Measurements from ENCODE around the gene XPNPEP2. TPM values are rescaled to one million over a fixed set of nuclear protein-coding genes. Genes with fewer than 3 reads are reported as not detected.

The XPNPEP2 gene
- total RNA-seq, 4 donors from 2014 or later, result 3.4 to 25.0 (median 8.4) TPM

- TF ChIP-seq, protein P1, sequence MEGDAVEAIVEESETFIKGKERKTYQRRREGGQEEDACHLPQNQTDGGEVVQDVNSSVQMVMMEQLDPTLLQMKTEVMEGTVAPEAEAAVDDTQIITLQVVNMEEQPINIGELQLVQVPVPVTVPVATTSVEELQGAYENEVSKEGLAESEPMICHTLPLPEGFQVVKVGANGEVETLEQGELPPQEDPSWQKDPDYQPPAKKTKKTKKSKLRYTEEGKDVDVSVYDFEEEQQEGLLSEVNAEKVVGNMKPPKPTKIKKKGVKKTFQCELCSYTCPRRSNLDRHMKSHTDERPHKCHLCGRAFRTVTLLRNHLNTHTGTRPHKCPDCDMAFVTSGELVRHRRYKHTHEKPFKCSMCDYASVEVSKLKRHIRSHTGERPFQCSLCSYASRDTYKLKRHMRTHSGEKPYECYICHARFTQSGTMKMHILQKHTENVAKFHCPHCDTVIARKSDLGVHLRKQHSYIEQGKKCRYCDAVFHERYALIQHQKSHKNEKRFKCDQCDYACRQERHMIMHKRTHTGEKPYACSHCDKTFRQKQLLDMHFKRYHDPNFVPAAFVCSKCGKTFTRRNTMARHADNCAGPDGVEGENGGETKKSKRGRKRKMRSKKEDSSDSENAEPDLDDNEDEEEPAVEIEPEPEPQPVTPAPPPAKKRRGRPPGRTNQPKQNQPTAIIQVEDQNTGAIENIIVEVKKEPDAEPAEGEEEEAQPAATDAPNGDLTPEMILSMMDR (IDR thresholded peaks at IDR 0.05; ENCODE audit: low read depth), result no peak
Measured at GRCh38 chrX:129750971-129751370, 12.2 kb downstream of the XPNPEP2 start.

GRCh38 chrX:129754056-129755024, 15.6 kb downstream of the XPNPEP2 start:
- TF ChIP-seq, protein P1 (IDR thresholded peaks at IDR 0.05; ENCODE audit: low read depth), result no peak

DNA sequence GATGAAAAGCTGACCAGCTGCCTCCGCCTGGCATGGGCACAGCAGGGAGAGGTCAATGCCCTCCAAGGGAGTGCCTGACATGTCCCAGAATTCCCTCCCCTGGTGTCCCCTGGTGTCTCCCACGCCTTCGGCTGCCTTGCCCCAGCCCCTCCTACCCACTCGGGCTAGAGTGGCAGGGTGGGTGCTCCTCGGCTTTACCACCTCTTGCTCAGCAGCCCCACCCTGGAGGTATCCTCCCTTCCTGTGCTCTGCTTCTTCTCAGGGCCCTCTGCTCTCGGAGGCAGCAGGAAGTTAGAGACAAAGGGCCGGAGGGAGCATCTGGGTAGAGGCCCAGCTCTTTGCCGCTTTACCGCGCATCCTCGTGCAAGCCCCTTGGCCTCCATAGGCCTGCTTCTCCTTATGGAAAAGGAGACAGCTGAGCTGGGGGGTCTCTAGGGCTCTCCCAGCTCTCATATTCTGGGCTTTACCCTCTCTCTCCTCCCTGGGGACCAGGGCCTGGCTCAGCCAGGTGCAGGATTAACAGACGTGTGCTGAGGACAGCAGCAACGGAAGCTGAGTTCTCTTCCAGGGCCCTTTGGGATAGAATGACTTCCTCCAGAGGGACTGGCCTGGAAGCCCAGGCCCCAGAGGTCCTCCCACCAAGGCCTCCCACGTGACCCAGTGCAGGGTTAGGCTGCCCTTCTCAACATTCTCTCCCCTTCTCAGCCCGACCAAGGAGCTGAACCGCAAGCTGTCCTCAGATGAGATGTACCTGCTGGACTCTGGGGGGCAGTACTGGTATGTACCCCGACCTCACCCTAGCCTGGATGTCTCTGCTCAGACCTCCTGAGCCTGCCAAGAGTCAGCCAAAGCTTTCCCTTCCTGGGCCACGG, 17.2 kb downstream of the XPNPEP2 start:
- TF ChIP-seq, protein P1 (IDR thresholded peaks at IDR 0.05; ENCODE audit: low read depth), result no peak

DNA sequence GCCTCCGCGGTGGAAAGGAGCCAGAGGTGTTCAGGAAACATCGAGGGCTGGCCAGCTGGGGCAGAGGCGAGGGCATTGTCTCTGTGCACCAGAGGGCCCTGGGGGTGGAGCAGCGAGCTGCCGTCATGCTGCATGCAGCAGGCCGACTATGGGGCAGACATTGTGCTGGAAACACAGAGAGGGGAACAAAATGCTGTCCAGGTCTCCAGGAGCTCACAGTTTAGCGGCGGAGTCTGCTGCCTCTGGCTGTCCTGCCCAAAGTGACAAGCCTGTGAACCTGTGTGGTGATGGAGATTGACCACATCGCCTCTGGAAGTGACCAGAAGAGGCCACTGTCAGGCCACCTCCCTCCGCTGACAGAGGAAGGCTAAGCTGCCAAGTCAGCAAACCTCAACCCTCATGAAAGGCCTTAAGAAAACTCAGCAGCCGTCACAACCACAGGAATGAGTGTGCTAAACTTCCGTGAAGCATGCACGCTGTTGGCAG, 20.8 kb downstream of the XPNPEP2 start:
- TF ChIP-seq, protein P1 (IDR thresholded peaks at IDR 0.05; ENCODE audit: low read depth), result no peak

DNA sequence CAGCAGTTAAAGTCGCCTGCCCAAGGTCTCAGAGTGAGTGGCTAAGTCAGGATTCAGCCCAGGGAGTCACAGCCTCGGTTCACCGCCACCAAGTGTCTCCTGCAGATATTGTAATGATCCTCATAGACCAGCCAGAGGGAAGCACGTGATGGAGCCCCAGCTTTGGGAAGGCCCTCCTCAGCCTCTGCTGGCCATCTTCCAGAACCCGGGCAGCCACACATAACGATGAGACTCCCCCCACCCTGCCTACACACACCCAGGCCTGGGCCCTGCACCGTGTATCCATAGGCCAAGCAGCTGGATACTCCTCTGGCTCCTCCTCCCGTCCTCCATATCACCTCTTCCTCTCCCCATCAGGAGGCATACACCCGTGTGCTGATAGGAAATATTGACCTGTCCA, 21.4 kb downstream of the XPNPEP2 start:
- TF ChIP-seq, protein P1 (IDR thresholded peaks at IDR 0.05; ENCODE audit: low read depth), result no peak

DNA sequence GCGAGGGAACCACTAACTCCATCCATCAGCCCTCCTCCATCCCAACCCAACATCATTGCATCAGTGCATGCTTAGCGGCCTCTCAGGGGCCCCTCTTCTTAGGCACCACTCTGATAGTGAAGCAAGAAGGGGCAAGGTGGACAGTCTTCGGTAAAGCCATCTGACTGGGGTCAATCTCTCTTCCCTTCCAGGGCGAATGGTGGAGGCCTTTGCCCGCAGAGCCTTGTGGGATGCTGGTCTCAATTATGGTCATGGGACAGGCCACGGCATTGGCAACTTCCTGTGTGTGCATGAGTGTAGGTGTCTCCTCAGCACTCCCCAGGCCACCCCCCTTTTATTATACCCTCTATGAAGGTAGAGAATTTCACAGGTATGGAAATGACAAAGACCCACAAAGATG, 22.2 kb downstream of the XPNPEP2 start:
- TF ChIP-seq, protein P1 (IDR thresholded peaks at IDR 0.05; ENCODE audit: low read depth), result no peak

GRCh38 chrX:129761596-129761995, 22.8 kb downstream of the XPNPEP2 start:
- TF ChIP-seq, protein P1 (IDR thresholded peaks at IDR 0.05; ENCODE audit: low read depth), result no peak
